Erythroblast (primary cell): ENCODE measurements around the gene SERTAD4.

Experiments used
- GATA1 ChIP-seq: IDR thresholded peaks from 2 replicates; pipeline ENCODE4 v1.6.1; 2011; ENCODE audit warnings: low read depth, mild to moderate bottlenecking, control low read depth, low read length, moderate library complexity
- POLR2A ChIP-seq: IDR thresholded peaks from 2 replicates; pipeline ENCODE4 v1.6.1; 2011; ENCODE audit warnings: mild to moderate bottlenecking, low read length

DNA sequence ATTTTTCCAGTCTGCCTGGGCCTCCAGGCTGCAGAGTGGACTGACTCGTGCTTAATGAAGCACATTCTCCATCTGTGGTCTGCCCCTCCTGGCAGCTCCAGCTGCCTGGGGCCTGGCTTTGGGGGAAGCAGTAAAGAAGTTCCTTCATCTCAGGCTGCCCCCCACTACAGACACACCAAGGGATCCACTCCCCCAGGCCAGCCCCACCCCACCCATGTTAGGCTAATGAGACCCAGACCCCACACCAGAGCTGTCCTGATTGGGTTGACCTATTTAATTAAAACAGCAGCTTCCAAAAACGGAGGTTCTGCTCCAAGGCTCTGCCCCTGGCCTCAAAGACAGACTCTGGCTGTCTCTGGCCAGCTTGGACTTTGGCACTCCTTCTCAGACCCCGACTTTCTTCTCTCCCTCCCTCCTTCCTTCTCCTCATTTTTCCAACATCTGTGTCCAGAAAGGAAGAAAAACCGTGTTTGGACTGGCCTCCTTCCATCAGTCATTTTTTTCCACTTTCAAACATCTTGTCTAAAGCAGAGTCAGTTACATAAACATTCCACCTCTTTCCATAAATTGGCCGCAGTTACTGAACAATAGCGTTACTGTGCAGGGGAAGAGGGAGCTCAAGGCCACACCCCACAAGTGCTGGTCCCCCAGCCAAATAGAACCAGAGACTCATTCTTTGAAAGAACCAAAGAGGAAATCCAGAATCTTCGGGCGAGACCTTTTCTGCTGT is 29.7 kb downstream of the SERTAD4 start:
- no peak for TF ChIP-seq POLR2A
- TF ChIP-seq GATA1, result no peak
